ENCODE data around the gene EGFR.

EGFR gene

DNA sequence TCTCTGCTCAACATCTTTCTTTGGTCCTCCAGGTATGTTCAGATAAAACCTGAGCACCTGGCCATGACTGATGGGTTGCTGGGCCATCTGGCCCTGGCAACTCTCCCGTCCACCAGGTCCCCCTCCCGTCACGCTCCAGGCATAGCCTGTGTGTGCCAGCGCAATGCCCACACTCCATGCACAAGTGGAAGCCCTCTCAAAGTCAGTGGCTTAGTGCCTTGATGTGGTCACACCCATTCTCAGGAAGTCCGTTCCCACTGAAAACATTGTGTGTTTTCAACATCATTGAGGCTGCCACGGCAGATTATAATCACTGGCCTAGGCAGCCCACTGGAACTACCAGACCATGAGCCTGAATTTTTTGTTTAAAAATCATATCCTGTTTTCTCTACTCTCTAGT lies 175.7 kb downstream of the EGFR start:
- no peak for DNase-seq

DNA sequence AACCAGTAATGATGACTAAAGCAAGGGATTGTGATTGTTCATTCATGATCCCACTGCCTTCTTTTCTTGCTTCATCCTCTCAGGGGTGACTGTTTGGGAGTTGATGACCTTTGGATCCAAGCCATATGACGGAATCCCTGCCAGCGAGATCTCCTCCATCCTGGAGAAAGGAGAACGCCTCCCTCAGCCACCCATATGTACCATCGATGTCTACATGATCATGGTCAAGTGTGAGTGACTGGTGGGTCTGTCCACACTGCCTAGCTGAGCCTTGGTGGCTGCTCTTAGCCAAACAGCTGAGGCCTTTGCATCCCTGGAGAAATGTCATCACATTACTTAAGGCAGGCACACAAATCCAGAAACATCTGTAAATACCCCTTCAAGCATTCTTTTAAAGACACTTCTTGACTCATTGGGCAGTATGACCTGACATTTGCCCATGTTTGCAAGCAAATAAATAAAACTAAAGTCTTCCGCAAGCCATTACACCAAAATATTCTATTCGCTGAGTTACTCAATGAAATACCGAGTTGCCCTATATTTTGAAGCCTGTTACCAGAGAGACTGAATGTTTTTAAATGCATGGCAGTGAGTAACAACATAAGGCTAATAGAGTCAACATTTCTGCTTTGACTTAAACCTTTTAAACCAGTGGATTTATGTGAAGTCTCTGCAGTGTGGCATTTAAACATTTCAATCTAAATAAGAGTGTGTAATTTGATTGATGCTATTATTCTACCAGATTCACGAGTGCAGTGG lies 180.0 kb downstream of the EGFR start:
- DNase-seq = no peak

DNA sequence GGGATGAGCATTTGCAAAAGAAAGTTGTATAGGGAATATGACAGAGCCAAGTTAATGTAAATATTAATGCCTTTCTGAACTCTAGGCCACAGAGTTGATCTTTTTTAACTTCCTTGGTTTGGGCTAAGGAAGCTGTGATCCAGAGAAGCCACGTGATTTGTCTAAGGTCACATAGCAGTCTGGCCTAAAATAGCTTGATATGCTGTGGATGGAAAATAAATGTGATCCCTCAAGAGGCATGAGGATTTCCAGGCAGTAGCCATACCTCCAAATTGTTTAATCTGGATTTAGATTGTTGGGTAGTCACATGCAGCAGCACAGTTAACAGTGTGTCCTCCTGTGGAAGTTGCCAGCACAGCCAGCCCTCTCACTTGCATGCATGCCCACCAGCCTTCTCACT lies 180.6 kb downstream of the EGFR start:
- no peak for DNase-seq

GRCh38 chr7:55200441-55200840 lies 181.6 kb downstream of the EGFR start:
- DNase-seq = no peak

- DNase-seq = no peak
These were observed 183.5 kb downstream of the EGFR start for GRCh38 chr7:55202150-55202913.

GRCh38 chr7:55203300-55203699 lies 184.5 kb downstream of the EGFR start:
- DNase-seq = no peak

DNA sequence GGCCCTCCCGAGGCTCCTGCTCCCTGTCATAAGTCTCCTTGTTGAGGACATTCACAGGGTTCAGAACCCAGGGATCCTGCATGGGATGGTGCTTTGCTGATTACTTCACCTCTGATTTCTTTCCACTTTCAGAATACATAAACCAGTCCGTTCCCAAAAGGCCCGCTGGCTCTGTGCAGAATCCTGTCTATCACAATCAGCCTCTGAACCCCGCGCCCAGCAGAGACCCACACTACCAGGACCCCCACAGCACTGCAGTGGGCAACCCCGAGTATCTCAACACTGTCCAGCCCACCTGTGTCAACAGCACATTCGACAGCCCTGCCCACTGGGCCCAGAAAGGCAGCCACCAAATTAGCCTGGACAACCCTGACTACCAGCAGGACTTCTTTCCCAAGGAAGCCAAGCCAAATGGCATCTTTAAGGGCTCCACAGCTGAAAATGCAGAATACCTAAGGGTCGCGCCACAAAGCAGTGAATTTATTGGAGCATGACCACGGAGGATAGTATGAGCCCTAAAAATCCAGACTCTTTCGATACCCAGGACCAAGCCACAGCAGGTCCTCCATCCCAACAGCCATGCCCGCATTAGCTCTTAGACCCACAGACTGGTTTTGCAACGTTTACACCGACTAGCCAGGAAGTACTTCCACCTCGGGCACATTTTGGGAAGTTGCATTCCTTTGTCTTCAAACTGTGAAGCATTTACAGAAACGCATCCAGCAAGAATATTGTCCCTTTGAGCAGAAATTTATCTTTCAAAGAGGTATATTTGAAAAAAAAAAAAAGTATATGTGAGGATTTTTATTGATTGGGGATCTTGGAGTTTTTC lies 186.5 kb downstream of the EGFR start:
- DNase-seq = no peak

- DNase-seq = no peak
These were observed 187.6 kb downstream of the EGFR start for GRCh38 chr7:55206235-55207029.

- no peak for DNase-seq
These were observed 188.8 kb downstream of the EGFR start for GRCh38 chr7:55207436-55208125.

GRCh38 chr7:55209366-55209765 lies 190.5 kb downstream of the EGFR start:
- no peak for DNase-seq

GRCh38 chr7:55210176-55210575 lies 191.4 kb downstream of the EGFR start:
- no peak for DNase-seq

DNA sequence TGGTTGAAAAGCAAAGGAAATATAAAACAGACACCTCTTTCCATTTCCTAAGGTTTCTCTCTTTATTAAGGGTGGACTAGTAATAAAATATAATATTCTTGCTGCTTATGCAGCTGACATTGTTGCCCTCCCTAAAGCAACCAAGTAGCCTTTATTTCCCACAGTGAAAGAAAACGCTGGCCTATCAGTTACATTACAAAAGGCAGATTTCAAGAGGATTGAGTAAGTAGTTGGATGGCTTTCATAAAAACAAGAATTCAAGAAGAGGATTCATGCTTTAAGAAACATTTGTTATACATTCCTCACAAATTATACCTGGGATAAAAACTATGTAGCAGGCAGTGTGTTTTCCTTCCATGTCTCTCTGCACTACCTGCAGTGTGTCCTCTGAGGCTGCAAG lies 191.9 kb downstream of the EGFR start:
- no peak for DNase-seq

- no peak for DNase-seq
These were observed 192.9 kb downstream of the EGFR start for GRCh38 chr7:55211726-55212125.

DNA sequence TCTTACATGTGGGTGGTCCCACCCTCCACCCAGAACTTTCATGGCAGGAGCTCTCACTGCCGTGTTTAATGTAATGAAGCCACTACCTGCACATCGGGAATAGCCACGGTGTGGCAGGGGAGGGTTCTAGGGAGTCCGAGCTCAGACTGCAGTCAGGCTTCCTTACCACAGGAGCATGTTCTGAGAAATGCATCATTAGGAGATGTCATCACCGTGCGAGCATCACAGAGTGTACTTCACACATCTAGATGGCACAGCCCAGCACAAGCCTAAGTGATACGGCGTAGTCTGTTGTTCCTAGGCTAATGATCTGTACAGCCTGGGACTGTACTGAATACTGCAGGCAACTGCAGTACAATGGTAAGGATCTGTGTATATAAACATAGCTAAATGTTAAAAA lies 193.4 kb downstream of the EGFR start:
- DNase-seq = no peak

- DNase-seq = no peak
These were observed 194.0 kb downstream of the EGFR start for GRCh38 chr7:55212838-55213237.

DNA sequence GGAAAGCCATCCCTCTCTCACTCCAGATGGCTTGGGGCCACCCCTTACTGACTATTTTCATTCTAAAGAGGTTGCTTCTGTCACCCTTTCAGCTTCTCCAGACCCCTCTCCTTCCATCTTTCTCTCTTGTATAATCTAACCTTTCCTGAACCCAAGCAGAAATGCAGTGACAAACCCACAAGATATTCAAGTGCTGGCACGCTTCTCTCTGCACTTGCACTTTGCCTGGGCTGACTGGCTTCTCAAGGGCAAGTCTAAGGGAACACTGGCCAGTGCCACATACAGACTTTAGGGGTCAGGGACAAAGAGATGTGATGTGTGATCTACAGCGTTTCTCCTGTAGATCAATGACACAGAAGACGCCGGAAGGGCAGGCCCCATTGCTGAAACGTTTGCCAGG lies 195.9 kb downstream of the EGFR start:
- no peak for DNase-seq

DNA sequence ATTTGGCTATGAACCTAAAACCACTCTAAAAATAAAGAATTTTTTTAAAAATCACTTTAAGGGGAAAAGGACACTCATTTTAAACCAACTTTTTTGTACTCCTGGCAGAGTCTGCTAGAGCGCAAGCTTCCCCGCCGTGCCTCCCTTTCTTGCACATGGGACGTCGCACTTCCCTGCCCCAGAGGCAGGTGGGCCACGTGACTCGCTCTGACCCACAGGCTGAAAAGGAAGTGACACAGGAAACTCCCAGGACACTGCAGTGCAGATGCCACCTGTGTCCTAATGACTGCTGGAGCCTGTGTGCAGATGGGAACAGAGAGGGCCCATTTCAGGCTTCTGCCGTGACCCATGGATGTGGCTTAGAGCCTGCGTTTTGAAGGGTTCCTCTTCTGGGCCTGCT lies 204.2 kb downstream of the EGFR start:
- no peak for DNase-seq

DNA sequence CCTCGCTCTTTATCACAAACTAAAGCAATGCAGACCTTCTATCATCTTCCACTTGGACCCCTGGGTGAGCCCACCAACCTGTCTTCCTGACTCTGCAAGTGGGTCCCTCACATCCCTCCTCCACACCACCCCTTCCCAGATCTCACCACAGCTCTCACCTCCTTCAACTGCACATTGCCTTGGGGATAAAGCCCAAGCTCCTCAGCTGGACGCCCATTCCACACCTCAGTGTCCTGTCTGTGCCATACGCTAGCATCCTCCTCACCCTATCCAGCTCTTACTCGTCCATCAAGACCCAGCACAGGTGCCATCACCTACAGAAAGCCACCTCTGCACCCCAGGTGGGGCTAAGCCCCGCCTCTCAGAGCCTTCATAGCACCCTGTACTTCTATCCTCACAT lies 205.3 kb downstream of the EGFR start:
- no peak for DNase-seq

DNA sequence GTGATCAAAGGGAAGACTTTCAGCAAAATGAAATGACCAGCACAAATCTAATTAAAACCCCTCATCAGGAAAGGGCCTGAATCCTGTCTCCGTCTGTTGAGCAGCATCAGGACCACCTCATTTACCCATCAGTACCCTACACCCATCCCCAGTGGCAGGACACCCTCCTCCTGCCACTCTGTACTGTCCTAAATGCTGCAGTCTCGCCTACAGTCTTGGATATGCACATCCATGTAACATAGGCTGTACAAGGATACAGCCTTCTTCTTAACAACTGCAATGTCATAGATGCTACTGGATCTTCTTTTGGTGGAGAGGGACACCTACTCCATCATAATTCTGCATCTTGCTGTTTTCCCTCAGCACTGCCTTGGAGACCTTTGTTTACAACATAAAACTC lies 206.0 kb downstream of the EGFR start:
- no peak for DNase-seq

- no peak for DNase-seq
These were observed 211.2 kb downstream of the EGFR start for GRCh38 chr7:55230014-55230413.

DNA sequence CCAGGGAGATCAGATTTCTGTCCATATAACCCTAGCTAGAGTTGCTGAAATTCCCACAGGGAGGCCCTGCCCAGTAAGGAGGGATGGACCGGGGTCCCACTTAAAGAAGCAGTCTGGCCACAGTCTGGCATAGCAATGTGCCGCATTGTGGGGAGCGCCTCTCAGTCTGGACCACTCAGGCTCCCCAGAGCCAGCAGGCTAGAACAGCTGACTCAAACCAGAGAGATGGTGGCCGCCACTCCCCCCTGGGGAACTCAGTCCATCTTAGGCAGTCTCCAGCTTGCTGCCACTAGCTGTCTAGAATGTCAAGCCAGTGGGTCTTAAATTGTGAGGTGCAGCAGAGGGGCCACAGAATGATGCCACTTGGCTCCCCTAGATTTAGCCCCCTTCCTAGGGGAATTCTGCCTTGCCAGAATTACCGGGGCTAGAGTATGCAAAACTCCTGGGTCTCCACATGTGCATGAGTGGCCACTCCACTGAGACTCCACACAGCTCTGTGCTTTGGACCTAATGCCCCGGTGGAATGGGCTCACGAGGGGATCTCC lies 213.0 kb downstream of the EGFR start:
- DNase-seq = no peak

- DNase-seq = no peak
These were observed 214.2 kb downstream of the EGFR start for GRCh38 chr7:55233001-55233400.
